GM12891 (cell line): ENCODE results near the gene CDIPT.
A peak's percentile ranks its signal among the peaks of the same experiment; 100 is the strongest.

Experiments used
- PAX5 ChIP-seq: IDR thresholded peaks from 2 replicates; pipeline ENCODE4 v1.6.1; 2011; ENCODE audit warnings: low read length, moderate library complexity, mild to moderate bottlenecking; ENCODE audit not compliant: insufficient read depth, severe bottlenecking
- POLR2A ChIP-seq: IDR thresholded peaks from 2 replicates; pipeline ENCODE4 v1.6.1; 2011; ENCODE audit warnings: low read depth, low read length, control low read depth
- POLR2AphosphoS5 ChIP-seq: IDR thresholded peaks from 2 replicates; pipeline ENCODE4 v1.6.1; 2011; ENCODE audit warnings: low read depth, low read length, control low read depth
- POU2F2 ChIP-seq: IDR thresholded peaks from 2 replicates; pipeline ENCODE4 v1.6.1; 2011; ENCODE audit warnings: low read depth, mild to moderate bottlenecking, control low read depth, low read length, moderate library complexity
- SPI1 ChIP-seq: IDR thresholded peaks from 2 replicates; pipeline ENCODE4 v1.6.1; 2011; ENCODE audit warnings: low read depth, low read length, control low read depth
- TAF1 ChIP-seq: IDR thresholded peaks from 2 replicates; pipeline ENCODE4 v1.6.1; 2011; ENCODE audit warnings: low read depth, low read length, control low read depth

- TF ChIP-seq POLR2AphosphoS5 (peak; percentile 85), POLR2A (peak; percentile 86), TAF1 (peak; percentile 87), SPI1 (peak; percentile 66), POU2F2 (no peak; the same call in 1 of the 2 replicates), PAX5 (no peak)
Observed at GRCh38 chr16:29815793-29816693, 47.0 kb downstream of the CDIPT start, which contains the start of gene PAGR1.
